Neural cell (in vitro differentiated cells): Measurements from ENCODE around the gene MECP2.

Experiments
- EP300 ChIP-seq: fragments of 450-650 bp; conservative IDR thresholded peaks from 2 replicates; pipeline ENCODE4 v1.6.1; 2014; ENCODE audit warnings: antibody characterized with exemption, mild to moderate bottlenecking, moderate library complexity; ENCODE audit not compliant: poor library complexity, severe bottlenecking
- EZH2 ChIP-seq: fragments of 200-600, 300-800 bp; shearing (Covaris generic), sonication (generic); IDR thresholded peaks from 2 replicates; pipeline ENCODE4 v1.6.1; 2014; ENCODE audit warnings: antibody characterized with exemption, low read length, borderline replicate concordance, mild to moderate bottlenecking; ENCODE audit not compliant: insufficient read depth, poor library complexity, severe bottlenecking
- MXI1 ChIP-seq: fragments of 450-650 bp; conservative IDR thresholded peaks from 2 replicates; pipeline ENCODE4 v1.6.1; 2014; ENCODE audit warnings: antibody characterized with exemption, mild to moderate bottlenecking; ENCODE audit not compliant: poor library complexity, severe bottlenecking
- POLR2AphosphoS5 ChIP-seq: IDR thresholded peaks from 2 replicates; pipeline ENCODE4 v1.6.1; 2012
- RAD21 ChIP-seq: fragments of 450-650 bp; conservative IDR thresholded peaks from 2 replicates; pipeline ENCODE4 v1.6.1; 2014; ENCODE audit warnings: antibody characterized with exemption, mild to moderate bottlenecking, moderate library complexity
- SMC3 ChIP-seq: fragments of 450-650 bp; conservative IDR thresholded peaks from 2 replicates; pipeline ENCODE4 v1.6.1; 2014; ENCODE audit warnings: antibody characterized with exemption, mild to moderate bottlenecking, moderate library complexity; ENCODE audit not compliant: poor library complexity
- TAF1 ChIP-seq: IDR thresholded peaks from 2 replicates; pipeline ENCODE4 v1.6.1; 2012; ENCODE audit warnings: low read depth
- TF ChIP-seq, protein P1 (sequence below): fragments of 450-650 bp; IDR thresholded peaks from 2 replicates; pipeline ENCODE4 v1.5.1; 2014; ENCODE audit warnings: antibody characterized with exemption, mild to moderate bottlenecking, moderate library complexity; ENCODE audit not compliant: poor library complexity, severe bottlenecking
- TF ChIP-seq, protein P2 (sequence below): IDR thresholded peaks from 2 replicates; pipeline ENCODE4 v1.6.1; 2012; ENCODE audit warnings: borderline replicate concordance

DNA sequence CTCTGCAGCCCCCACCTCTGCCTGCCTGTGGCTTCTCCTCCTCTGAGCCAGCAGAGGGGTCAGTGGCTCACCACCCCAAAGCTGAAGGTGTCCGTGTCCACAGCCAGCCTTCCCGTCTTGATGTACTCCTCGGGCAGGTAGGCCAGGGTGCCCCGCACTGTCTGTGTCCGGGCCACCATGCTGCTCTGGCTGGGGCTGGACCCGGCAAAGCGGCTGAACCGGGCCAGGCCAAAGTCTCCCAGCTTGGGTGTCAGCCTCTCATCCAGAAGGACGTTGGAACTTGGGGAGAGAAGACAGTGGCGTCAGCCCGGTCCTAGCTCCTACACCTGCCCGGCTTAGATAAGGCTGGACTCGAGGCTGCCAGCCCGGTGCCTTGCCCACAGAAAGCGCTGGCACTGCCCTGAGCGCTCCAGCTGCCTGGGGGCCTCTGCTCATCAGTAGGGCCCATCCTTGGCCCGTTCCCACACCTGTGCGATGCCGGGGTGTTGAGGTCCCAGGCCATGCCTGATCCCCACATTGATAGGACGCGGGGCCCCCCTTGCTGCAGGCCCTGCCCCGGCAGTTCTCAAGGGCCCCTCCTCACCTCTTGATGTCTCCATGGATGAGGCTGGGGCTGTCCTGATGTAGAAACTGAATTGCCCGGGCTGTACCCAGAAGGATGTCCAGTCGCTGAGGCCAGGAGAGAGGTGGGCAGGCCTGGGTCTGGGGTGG lies 81.0 kb downstream of the MECP2 start:
- TF ChIP-seq MXI1 (no peak), RAD21 (no peak), EZH2 (no peak), TAF1 (no peak), POLR2AphosphoS5 (no peak), EP300 (no peak), SMC3 (no peak)
- TF ChIP-seq, protein P1, sequence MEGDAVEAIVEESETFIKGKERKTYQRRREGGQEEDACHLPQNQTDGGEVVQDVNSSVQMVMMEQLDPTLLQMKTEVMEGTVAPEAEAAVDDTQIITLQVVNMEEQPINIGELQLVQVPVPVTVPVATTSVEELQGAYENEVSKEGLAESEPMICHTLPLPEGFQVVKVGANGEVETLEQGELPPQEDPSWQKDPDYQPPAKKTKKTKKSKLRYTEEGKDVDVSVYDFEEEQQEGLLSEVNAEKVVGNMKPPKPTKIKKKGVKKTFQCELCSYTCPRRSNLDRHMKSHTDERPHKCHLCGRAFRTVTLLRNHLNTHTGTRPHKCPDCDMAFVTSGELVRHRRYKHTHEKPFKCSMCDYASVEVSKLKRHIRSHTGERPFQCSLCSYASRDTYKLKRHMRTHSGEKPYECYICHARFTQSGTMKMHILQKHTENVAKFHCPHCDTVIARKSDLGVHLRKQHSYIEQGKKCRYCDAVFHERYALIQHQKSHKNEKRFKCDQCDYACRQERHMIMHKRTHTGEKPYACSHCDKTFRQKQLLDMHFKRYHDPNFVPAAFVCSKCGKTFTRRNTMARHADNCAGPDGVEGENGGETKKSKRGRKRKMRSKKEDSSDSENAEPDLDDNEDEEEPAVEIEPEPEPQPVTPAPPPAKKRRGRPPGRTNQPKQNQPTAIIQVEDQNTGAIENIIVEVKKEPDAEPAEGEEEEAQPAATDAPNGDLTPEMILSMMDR, result no peak
- TF ChIP-seq, protein P2, sequence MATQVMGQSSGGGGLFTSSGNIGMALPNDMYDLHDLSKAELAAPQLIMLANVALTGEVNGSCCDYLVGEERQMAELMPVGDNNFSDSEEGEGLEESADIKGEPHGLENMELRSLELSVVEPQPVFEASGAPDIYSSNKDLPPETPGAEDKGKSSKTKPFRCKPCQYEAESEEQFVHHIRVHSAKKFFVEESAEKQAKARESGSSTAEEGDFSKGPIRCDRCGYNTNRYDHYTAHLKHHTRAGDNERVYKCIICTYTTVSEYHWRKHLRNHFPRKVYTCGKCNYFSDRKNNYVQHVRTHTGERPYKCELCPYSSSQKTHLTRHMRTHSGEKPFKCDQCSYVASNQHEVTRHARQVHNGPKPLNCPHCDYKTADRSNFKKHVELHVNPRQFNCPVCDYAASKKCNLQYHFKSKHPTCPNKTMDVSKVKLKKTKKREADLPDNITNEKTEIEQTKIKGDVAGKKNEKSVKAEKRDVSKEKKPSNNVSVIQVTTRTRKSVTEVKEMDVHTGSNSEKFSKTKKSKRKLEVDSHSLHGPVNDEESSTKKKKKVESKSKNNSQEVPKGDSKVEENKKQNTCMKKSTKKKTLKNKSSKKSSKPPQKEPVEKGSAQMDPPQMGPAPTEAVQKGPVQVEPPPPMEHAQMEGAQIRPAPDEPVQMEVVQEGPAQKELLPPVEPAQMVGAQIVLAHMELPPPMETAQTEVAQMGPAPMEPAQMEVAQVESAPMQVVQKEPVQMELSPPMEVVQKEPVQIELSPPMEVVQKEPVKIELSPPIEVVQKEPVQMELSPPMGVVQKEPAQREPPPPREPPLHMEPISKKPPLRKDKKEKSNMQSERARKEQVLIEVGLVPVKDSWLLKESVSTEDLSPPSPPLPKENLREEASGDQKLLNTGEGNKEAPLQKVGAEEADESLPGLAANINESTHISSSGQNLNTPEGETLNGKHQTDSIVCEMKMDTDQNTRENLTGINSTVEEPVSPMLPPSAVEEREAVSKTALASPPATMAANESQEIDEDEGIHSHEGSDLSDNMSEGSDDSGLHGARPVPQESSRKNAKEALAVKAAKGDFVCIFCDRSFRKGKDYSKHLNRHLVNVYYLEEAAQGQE, result no peak
